AG10803 (cell line): ENCODE measurements around the gene MRNIP.

Experiments
- DNase-seq: peaks from one replicate; pipeline ENCODE4 v3.0.0; 2010; ENCODE audit warnings: low read depth
- H3K4me3 ChIP-seq: 2 replicates; pipeline ENCODE4 v1.5.1; 2011; ENCODE audit warnings: mild to moderate bottlenecking, low read length, control low read depth
- CTCF ChIP-seq: conservative IDR thresholded peaks from 2 replicates; pipeline ENCODE4 v1.5.1; 2011; ENCODE audit warnings: mild to moderate bottlenecking, low read length, control low read depth, inconsistent platforms

Gene MRNIP

DNA sequence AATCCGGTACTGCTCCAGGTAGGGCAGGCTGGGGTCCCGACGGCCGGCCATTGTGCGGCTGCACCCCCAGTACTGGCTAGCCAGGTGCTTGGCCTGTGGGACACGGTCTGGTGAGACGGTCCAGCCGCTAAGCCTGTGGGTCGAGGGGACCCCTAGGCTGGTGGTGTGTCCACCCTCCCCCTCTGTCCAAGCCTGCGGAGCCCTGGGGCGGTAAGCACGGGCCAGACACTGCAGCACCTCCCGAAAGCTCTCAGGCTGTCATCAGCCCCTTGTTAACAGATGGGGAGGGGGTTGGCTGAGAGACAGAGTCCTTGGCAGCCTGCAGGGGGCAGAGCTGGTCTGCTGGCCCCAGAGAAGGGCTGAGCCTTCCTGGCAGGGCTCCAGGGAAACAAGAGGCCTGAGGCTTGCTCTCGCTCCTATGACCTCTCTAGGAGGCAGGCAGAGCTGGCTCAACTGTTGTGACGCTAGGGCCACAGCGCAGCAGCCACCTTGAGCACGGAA lies 11.8 kb upstream of the MRNIP start:
- no peak for TF ChIP-seq CTCF
- H3K4me3 ChIP-seq = no peak overlapping the region
- DNase-seq = no peak

DNA sequence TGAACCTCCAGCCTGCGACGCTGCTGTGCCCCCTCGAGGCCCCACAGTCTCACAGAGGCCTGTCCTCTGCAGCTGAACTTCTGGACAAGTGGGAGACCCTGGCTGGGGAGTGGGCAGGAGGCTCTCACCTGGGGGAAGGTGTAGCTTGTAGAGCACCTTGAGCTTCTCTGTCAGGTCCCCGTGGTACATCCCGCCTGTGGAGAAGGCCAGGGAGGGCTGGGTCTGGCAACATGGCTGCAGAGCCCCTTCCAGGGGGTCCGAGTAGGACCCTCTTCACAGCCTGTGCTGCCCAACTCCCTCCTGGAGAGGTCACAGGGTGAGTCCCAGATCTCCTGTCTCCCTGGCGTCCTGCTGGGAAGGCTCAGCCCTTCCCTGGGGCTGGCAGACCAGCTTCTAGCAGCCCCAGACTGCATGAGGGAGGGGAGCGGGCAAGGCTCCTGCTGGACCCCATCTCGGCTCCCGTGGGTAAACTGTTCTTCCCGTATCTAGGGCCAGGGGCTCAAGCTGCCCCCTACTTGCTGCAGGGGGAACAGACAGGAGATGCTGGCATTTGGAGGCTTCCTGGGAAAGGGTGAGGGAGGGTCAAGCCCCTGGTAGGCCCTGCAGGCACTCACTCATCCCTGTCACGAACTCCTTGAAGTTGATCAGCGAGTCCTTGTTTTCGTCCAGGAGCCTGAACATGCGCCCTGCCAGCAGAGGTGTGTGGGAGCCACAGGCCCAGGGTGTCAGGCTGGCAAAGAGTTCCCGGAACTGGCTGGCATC lies 11.2 kb upstream of the MRNIP start:
- no peak for DNase-seq
- TF ChIP-seq CTCF = no peak
- no peak overlapping the region for H3K4me3 ChIP-seq

DNA sequence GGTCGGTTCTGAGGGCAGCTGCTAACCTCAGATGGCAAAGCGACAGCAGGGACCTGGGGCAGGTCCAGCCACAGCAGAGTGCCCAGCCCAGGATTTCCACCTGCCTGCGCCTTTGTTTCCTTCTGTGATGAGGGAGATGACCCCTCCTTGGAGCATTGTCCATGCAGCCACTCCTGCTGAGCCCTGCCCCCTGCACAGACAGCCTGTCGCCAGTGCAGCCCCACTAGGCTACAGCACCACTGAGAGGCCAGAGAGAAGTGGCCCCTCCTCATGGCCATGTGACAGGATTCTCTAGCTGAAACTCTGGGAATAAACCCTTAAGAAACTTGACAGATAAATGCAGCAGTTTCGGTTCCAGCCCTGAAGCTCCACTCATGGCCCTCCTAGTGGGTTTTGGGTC lies 10.5 kb upstream of the MRNIP start:
- H3K4me3 ChIP-seq = no peak overlapping the region
- DNase-seq = no peak
- no peak for TF ChIP-seq CTCF

- no peak for TF ChIP-seq CTCF
- H3K4me3 ChIP-seq = no peak overlapping the region
- DNase-seq = no peak
Observed at GRCh38 chr5:179868541-179868940, 9.9 kb upstream of the MRNIP start.

- DNase-seq = no peak
- no peak for TF ChIP-seq CTCF
- H3K4me3 ChIP-seq = no peak overlapping the region
Observed at GRCh38 chr5:179867476-179867875, 8.9 kb upstream of the MRNIP start.

DNA sequence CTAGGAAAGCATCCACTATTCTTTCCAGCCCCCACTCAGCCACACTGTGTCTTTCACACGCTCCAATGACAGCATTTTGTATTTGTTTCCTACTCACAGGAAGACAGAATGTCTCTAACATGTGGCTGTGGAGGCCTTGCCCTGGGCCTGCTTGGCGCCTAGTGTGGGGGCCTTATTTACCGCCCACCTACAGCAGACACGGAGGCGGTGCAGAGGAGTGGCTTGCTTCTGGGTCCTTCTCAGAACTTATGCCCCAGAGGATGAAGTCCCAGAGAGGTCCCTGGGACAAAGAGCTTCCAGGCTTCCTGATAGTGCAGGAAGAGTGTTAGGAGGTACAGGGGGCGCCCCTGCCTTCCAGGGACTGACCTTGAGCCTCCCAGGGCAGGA lies 8.5 kb upstream of the MRNIP start:
- TF ChIP-seq CTCF = no peak
- H3K4me3 ChIP-seq = no peak overlapping the region
- no peak for DNase-seq
